Endothelial cell of umbilical vein (primary cell): ENCODE data around the gene MYH10. TPM values are rescaled to one million over a fixed set of nuclear protein-coding genes. Genes with fewer than 3 reads are reported as not detected.

Experiments
- BruUV-seq: library from RNA; stranded (reverse); fragments of 400-500 nt; replicated peaks from 2 replicates; lab custom pipeline; 2021; lab: Mats Ljungman, UMichigan
- CTCF ChIA-PET: fragments of 300-600, 350-600 bp; sonication (Branson Sonifier 250); formaldehyde crosslinking; loops from one replicate; lab custom pipeline; 2021; ENCODE audit warnings: antibody characterized with exemption, inconsistent platforms; lab: Charles Lee
- POLR2A ChIA-PET: fragments of 300-600, 350-600 bp; sonication (Branson Sonifier 250); formaldehyde crosslinking; loops from one replicate; lab custom pipeline; 2021; ENCODE audit warnings: antibody characterized with exemption, inconsistent platforms; lab: Charles Lee
- DNase-seq: peaks from one replicate; pipeline ENCODE4 v3.0.0-alpha.2; 2011; ENCODE audit warnings: low read depth, low spot score
- FAIRE-seq: peaks from 2 replicates; lab custom pipeline; 2011; peaks lifted over from hg19 to GRCh38; lab: Jason Lieb, UNC
- H2AFZ ChIP-seq: 2 replicates; pipeline ENCODE4 v1.6.0; 2012; ENCODE audit warnings: low read depth, low read length, control low read depth, inconsistent platforms
- H3K27ac ChIP-seq: 2 replicates; pipeline ENCODE4 v1.5.1; 2011; ENCODE audit warnings: low read depth, mild to moderate bottlenecking, control low read depth, low read length, moderate library complexity; ENCODE audit not compliant: insufficient read depth
- H3K27me3 ChIP-seq, 2 experiments: 2 replicates each; pipeline versions ENCODE4 v1.6.0 to v1.6.1; 2011; ENCODE audit warnings: low read length in 2 of 2, mixed read lengths in 1 of 2; ENCODE audit not compliant: control insufficient read depth in 2 of 2, insufficient read depth in 2 of 2
- H3K36me3 ChIP-seq, 2 experiments: 2 replicates in 1 of 2; 3 replicates in 1 of 2; pipeline ENCODE4 v1.5.1; 2011; ENCODE audit warnings: low read length in 2 of 2, mild to moderate bottlenecking in 1 of 2, moderate library complexity in 1 of 2; ENCODE audit not compliant: control insufficient read depth in 2 of 2, insufficient read depth in 2 of 2; ENCODE audit errors: extremely low read depth in 1 of 2
- H3K4me1 ChIP-seq: 3 replicates; pipeline ENCODE4 v1.5.1; 2011; ENCODE audit warnings: mild to moderate bottlenecking, low read length; ENCODE audit not compliant: control insufficient read depth, insufficient read depth; ENCODE audit errors: extremely low read depth
- H3K4me2 ChIP-seq: 2 replicates; pipeline ENCODE4 v1.6.1; 2011; ENCODE audit warnings: low read length, control low read depth, mixed read lengths; ENCODE audit not compliant: insufficient read depth
- H3K4me3 ChIP-seq, 3 experiments: fragments of 200-600 bp in 1 of 3; sonication (generic), shearing (Covaris generic) in 1 of 3; replicated peaks in 1 of 3; 2 replicates each; pipeline ENCODE4 v1.5.1; 2011 to 2016; ENCODE audit warnings: control low read depth in 3 of 3, low read length in 3 of 3, mild to moderate bottlenecking in 2 of 3, inconsistent platforms in 1 of 3, low read depth in 1 of 3, moderate library complexity in 1 of 3; ENCODE audit not compliant: insufficient read depth in 1 of 3
- H3K79me2 ChIP-seq: 2 replicates; pipeline ENCODE4 v1.6.0; 2012; ENCODE audit warnings: low read length, inconsistent platforms; ENCODE audit not compliant: control insufficient read depth, insufficient read depth
- H3K9ac ChIP-seq: replicated peaks from 2 replicates; pipeline ENCODE3; 2011; ENCODE audit warnings: low read length, control low read depth; ENCODE audit not compliant: insufficient read depth; ENCODE audit errors: extremely low read depth
- H3K9me1 ChIP-seq: replicated peaks from 3 replicates; pipeline ENCODE4 v1.6.0; 2011; ENCODE audit warnings: mild to moderate bottlenecking, low read length; ENCODE audit not compliant: control insufficient read depth, insufficient read depth; ENCODE audit errors: extremely low read depth
- H3K9me3 ChIP-seq: replicated peaks from 2 replicates; pipeline ENCODE4 v1.5.1; 2012; ENCODE audit warnings: low read length, inconsistent platforms; ENCODE audit not compliant: control insufficient read depth, insufficient read depth
- H4K20me1 ChIP-seq: replicated peaks from 2 replicates; pipeline ENCODE3; 2011; ENCODE audit warnings: mild to moderate bottlenecking, low read length; ENCODE audit not compliant: control insufficient read depth, insufficient read depth; ENCODE audit errors: extremely low read depth
- FOS ChIP-seq: IDR thresholded peaks from 2 replicates; pipeline ENCODE4 v1.6.1; 2011; ENCODE audit warnings: mild to moderate bottlenecking, low read length, moderate library complexity, borderline replicate concordance; ENCODE audit not compliant: insufficient read depth
- JUN ChIP-seq: IDR thresholded peaks from 2 replicates; pipeline ENCODE4 v1.6.1; 2011; ENCODE audit warnings: borderline replicate concordance, low read depth; ENCODE audit not compliant: insufficient read length, insufficient read depth
- dilution Hi-C: fragments of 300-500 bp; cut with MboI; formaldehyde crosslinking; loops from one replicate; pipeline ENCODE4 v1.15.0; 2019; ENCODE audit warnings: low sequenced_read_pairs; ENCODE audit not compliant: extremely low pct_ligation_motif_present
- intact Hi-C: fragments of 100-400 bp; cut with micrococcal nuclease; formaldehyde crosslinking; loops from one replicate; pipeline ENCODE4 v1.10.0; 2022
- polyA plus RNA-seq, 4 experiments: library from polyadenylated mRNA; depleted of rRNA in 3 of 4; stranded (reverse) in 3 of 4; unstranded in 1 of 4; fragments of >200 nt; gene quantifications; 2 replicates each; pipeline versions ENCODE4 v1.2.1 to v1.2.3, GENCODE V29; 2011 to 2012; ENCODE audit warnings: missing spikeins in 1 of 4
- total RNA-seq: library from RNA; stranded (reverse); gene quantifications from 2 replicates; pipeline ENCODE4 v1.2.3, GENCODE V29; 2021
- TF ChIP-seq, protein P1 (sequence below), 2 donors: IDR thresholded peaks; 1 replicate in 1 of 2; 2 replicates in 1 of 2; pipeline ENCODE4 v1.5.1; 2011; ENCODE audit warnings: low read length in 2 of 2, mild to moderate bottlenecking in 2 of 2, moderate library complexity in 2 of 2, control low read depth in 1 of 2, inconsistent platforms in 1 of 2, low read depth in 1 of 2; ENCODE audit not compliant: insufficient read depth in 1 of 2; ENCODE audit errors: extremely low read depth in 1 of 2

MYH10 gene
- total and polyA plus RNA-seq, 2 donors (not counting 3 experiments of a cell fraction or from before 2014, with no cell fraction given) = 73.4 to 232 TPM

DNA sequence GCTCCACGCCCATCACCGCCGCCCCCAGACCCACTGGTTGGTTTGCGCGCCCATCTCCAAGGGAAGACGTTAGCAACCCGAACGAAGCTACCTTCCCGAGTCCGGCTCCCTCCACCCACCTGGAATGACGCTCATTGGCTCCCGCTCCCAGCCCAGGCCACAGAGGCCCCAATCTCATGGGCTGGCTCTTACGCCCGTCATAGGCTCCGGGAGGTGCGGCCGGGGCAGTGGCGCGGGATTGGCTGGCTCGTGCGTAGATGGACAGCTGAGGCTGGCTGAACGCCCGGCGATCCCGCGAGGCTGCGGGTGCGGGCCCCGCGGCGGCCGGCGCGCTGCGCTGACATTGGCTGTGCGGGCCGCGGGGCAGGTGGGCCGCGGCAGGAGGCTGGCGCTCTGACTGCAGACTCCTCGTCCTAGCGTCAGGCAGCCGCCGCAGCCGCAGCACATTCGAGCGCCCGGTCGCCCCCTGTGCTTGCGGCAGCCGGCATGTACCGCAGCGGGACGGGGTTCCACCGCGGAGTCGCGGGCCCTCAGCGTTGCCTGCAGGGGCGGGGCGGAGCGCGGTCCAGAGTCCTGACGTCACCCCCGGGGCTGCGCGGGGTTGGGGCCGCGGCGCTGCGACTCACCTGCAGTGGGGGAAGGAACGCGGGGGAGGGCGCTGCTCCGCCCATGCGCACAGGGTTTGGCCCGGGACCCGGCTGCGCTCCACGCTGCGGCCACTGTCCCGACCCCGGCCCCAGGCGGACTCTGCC, 453 bp upstream of the MYH10 start:
- Histone ChIP-seq H4K20me1 (peaks cover 2% of the 10 kb centered on the region), H3K36me3 (no peaks in the 10 kb centered on the region), H3K4me3 (peak overlapping the region; percentile 68 to 99 (median 98)), H3K4me2 (peak overlapping the region; percentile 87), H3K79me2 (peaks cover 28% of the 10 kb centered on the region), H3K9me1 (no peaks in the 10 kb centered on the region), H3K27me3 (peaks cover 0 to 5% of the 10 kb centered on the region in 2 experiments), H3K4me1 (peaks cover 15% of the 10 kb centered on the region), H2AFZ (peak overlapping the region; percentile 96), H3K27ac (peak overlapping the region; percentile 35), H3K9me3 (no peaks in the 10 kb centered on the region), H3K9ac (peak overlapping the region; percentile 65)
- ChIA-PET CTCF (interaction anchor here (0.6 to 1.9 kb wide), 8 partner anchors 11 to 194 kb away, joined by 3 to 8 read pairs (median 3); no protein-coding TSS in a partner anchor), POLR2A (interaction anchor here (0.6 to 1.2 kb wide), 3 partner anchors 22 to 125 kb away, joined by 3 to 4 read pairs (median 3); no protein-coding TSS in a partner anchor)
- FAIRE-seq = peak; percentile 79
- intact Hi-C loops (loop anchor here (1.0 to 10.0 kb wide), 3 partner anchors 50 to 196 kb away; partner anchors contain the start of gene NDEL1), dilution Hi-C loops (no loop called here)
- TF ChIP-seq JUN (no peak), FOS (peak; percentile 17)
- TF ChIP-seq, protein P1, sequence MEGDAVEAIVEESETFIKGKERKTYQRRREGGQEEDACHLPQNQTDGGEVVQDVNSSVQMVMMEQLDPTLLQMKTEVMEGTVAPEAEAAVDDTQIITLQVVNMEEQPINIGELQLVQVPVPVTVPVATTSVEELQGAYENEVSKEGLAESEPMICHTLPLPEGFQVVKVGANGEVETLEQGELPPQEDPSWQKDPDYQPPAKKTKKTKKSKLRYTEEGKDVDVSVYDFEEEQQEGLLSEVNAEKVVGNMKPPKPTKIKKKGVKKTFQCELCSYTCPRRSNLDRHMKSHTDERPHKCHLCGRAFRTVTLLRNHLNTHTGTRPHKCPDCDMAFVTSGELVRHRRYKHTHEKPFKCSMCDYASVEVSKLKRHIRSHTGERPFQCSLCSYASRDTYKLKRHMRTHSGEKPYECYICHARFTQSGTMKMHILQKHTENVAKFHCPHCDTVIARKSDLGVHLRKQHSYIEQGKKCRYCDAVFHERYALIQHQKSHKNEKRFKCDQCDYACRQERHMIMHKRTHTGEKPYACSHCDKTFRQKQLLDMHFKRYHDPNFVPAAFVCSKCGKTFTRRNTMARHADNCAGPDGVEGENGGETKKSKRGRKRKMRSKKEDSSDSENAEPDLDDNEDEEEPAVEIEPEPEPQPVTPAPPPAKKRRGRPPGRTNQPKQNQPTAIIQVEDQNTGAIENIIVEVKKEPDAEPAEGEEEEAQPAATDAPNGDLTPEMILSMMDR (IDR thresholded peaks at IDR 0.05; ENCODE audit: extremely low read depth in 1 of 2, insufficient read depth in 1 of 2, low read depth in 1 of 2, low read length in 2 of 2) = no peak
- BruUV-seq = no TSS peak
- DNase-seq = peak; percentile 100
